ENCODE results near the gene RUBCN. TPM values are rescaled to one million over a fixed set of nuclear protein-coding genes. Genes with fewer than 3 reads are reported as not detected.
"Not testable (repeated sequence)": the region's sequence is repeated elsewhere in the genome, so short reads cannot be mapped to it uniquely, and the experiment has no call there.

The RUBCN gene
- total RNA-seq, 2 donors from 2014 or later, result 32.3 to 32.7 TPM

- H3K4me3 ChIP-seq, result no peak overlapping the region
- H3K27ac ChIP-seq, result peak overlapping the region in 1 of 2 donors; percentile 5
- H3K9me3 ChIP-seq, result no peaks in the 10 kb centered on the region
- TF ChIP-seq CTCF (IDR thresholded peaks at IDR 0.05), result no peak
- peaks cover 0 to 22% of the 10 kb centered on the region in 2 donors for H3K4me1 ChIP-seq
- no peaks in the 10 kb centered on the region for H3K27me3 ChIP-seq
- no peak for DNase-seq (ENCODE audit: low spot score)
- no peaks in the 10 kb centered on the region for H3K36me3 ChIP-seq
These were observed 1.9 kb downstream of the RUBCN start for GRCh38 chr3:197734667-197735318.

GRCh38 chr3:197733042-197733441 is 3.7 kb downstream of the RUBCN start:
- Histone ChIP-seq H3K4me1 (peaks cover 0 to 21% of the 10 kb centered on the region in 2 donors), H3K27me3 (no peaks in the 10 kb centered on the region), H3K36me3 (no peaks in the 10 kb centered on the region), H3K27ac (no peak overlapping the region), H3K9me3 (no peaks in the 10 kb centered on the region), H3K4me3 (no peak overlapping the region)
- no peak for TF ChIP-seq CTCF (IDR thresholded peaks at IDR 0.05)
- no peak for DNase-seq (ENCODE audit: low spot score)

- not testable (repeated sequence) for H3K9me3 ChIP-seq; DNase-seq (ENCODE audit: low spot score); H3K36me3 ChIP-seq; H3K4me3 ChIP-seq; H3K27me3 ChIP-seq; H3K27ac ChIP-seq
- peaks cover 0 to 13% of the 10 kb centered on the region in 2 donors for H3K4me1 ChIP-seq
These were observed 5.2 kb downstream of the RUBCN start for GRCh38 chr3:197731483-197731882.

DNA sequence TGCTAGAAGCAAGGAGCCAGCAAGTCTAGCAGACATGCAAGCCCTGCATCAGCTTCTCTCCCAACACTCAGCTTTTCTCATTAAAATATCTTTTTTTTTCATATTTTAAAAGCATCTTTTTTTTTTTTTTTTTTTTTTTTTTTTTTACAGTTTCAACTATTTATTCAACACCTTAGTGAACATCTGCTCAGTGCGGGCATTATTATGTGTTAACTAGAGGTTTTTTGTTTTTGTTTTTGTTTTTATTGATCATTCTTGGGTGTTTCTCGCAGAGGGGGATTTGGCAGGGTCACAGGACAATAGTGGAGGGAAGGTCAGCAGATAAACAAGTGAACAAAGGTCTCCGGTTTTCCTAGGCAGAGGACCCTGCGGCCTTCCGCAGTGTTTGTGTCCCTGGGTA is 5.9 kb downstream of the RUBCN start:
- H3K27me3 ChIP-seq; DNase-seq (ENCODE audit: low spot score); H3K9me3 ChIP-seq; H3K36me3 ChIP-seq; H3K4me1 ChIP-seq; H3K27ac ChIP-seq; H3K4me3 ChIP-seq: not testable (repeated sequence)

DNA sequence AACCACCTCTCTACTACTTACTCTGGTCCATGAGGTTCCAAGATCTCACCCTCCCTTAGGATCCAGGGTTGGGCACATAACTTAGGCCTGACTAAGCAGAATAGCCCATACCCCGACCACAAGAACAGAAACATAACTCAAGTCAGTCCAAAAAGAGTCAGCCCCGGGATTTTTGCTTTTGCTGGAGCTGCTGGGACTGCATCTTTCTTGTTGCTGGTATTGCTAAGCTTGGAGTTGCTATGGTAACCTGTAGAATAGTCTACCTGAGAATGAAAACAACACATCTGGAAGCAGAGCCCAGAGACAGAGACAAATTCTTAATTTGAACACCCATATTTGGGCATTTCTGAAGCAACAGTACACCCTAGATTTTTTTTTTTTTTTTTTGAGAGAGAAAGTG is 6.5 kb downstream of the RUBCN start:
- Histone ChIP-seq H3K36me3 (no peaks in the 10 kb centered on the region), H3K4me3 (no peak overlapping the region), H3K9me3 (no peaks in the 10 kb centered on the region), H3K27me3 (no peaks in the 10 kb centered on the region), H3K4me1 (peaks cover 0 to 3% of the 10 kb centered on the region in 2 donors), H3K27ac (no peak overlapping the region)
- TF ChIP-seq CTCF (IDR thresholded peaks at IDR 0.05), result no peak
- no peak for DNase-seq (ENCODE audit: low spot score)

GRCh38 chr3:197728487-197728886 is 8.2 kb downstream of the RUBCN start:
- H3K36me3 ChIP-seq, result no peaks in the 10 kb centered on the region
- H3K27me3 ChIP-seq, result no peaks in the 10 kb centered on the region
- no peaks in the 10 kb centered on the region for H3K9me3 ChIP-seq
- no peak for DNase-seq (ENCODE audit: low spot score)
- H3K4me1 ChIP-seq, result no peaks in the 10 kb centered on the region
- no peak for TF ChIP-seq CTCF (IDR thresholded peaks at IDR 0.05)
- no peak overlapping the region for H3K4me3 ChIP-seq
- no peak overlapping the region for H3K27ac ChIP-seq

GRCh38 chr3:197727878-197728277 is 8.8 kb downstream of the RUBCN start:
- H3K4me1 ChIP-seq; H3K4me3 ChIP-seq; DNase-seq (ENCODE audit: low spot score); H3K27ac ChIP-seq; H3K36me3 ChIP-seq; H3K27me3 ChIP-seq; H3K9me3 ChIP-seq: not testable (repeated sequence)
